ENCODE measurements around the gene FSTL1. TPM values are rescaled to one million over a fixed set of nuclear protein-coding genes. Genes with fewer than 3 reads are reported as not detected.

The FSTL1 gene
- total RNA-seq, 4 donors from 2014 or later: 9.4 to 258 (median 70.7) TPM

DNA sequence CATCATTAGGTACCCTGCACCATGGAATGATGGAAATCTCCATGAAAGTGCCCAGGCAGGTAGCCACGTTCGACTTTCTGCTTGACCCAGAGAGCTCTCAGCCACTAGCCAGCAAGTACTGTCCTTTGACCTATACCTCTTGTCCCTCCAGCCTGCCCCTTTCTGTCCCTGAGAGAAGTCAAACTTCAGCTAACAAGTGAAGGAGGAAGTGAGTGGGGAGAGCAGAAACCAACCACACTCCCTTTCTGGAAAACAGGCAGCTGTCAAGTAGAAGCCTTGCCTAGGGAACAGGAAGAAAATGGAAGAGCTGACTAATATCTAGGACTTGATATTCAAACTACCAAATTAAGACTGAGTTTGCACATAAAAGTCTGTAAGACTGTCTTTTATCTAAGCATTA is 30.3 kb upstream of the FSTL1 start:
- no peak overlapping the region for H3K4me3 ChIP-seq
- H3K9me3 ChIP-seq: no peaks in the 10 kb centered on the region
- no peak overlapping the region for H3K27ac ChIP-seq
- intact Hi-C loops (cut with DNase I): no loop called here
- no peak for DNase-seq
- H3K27me3 ChIP-seq: no peaks in the 10 kb centered on the region
- no peaks in the 10 kb centered on the region for H3K4me1 ChIP-seq
- 81 to 83% methylated on average over 2 of the region's 2 CpGs for WGBS, 2 donors
- no peaks in the 10 kb centered on the region for H3K36me3 ChIP-seq
- TF ChIP-seq CTCF (IDR thresholded peaks at IDR 0.05): no peak
- TF ChIP-seq POLR2A (IDR thresholded peaks at IDR 0.05): no peak

DNA sequence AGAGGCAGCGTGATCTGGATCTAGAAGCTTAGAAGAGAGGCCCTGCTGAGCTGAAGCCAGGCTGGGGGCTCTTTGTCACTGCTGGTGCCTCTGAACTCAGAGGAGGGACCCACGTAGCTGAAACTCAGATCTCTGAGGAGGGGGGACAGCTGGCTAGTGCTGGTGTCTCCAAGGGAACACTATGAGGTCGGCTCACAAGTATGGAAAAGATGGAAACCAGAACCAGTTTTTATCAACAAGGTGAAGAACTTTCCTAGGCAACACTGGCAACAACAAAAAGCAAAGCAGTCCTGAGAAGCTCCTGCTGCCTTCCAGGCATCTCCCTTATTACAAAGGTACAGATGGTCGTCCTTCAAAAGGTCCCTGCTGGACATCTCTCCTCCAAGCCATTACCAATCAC is 27.0 kb upstream of the FSTL1 start:
- no peak for DNase-seq
- H3K9me3 ChIP-seq: no peaks in the 10 kb centered on the region
- no peak overlapping the region for H3K4me3 ChIP-seq
- H3K36me3 ChIP-seq: no peaks in the 10 kb centered on the region
- WGBS, 2 donors: 65 to 67% methylated on average over 4 of the region's 4 CpGs
- H3K27me3 ChIP-seq: no peaks in the 10 kb centered on the region
- intact Hi-C loops (cut with DNase I): no loop called here
- no peaks in the 10 kb centered on the region for H3K4me1 ChIP-seq
- TF ChIP-seq CTCF (IDR thresholded peaks at IDR 0.05) (no peak), POLR2A (IDR thresholded peaks at IDR 0.05) (no peak)
- no peak overlapping the region for H3K27ac ChIP-seq

GRCh38 chr3:120475722-120476377 is 25.1 kb upstream of the FSTL1 start:
- intact Hi-C loops (cut with DNase I): no loop called here
- WGBS, 2 donors: 71 to 80% methylated on average over 3 to 6 of the region's 6 CpGs
- Histone ChIP-seq H3K27ac (no peak overlapping the region), H3K36me3 (no peaks in the 10 kb centered on the region), H3K9me3 (no peaks in the 10 kb centered on the region), H3K4me3 (no peak overlapping the region), H3K27me3 (no peaks in the 10 kb centered on the region), H3K4me1 (peaks cover 0 to 2% (median 0%) of the 10 kb centered on the region in 3 donors)
- DNase-seq: no peak
- TF ChIP-seq CTCF (IDR thresholded peaks at IDR 0.05): no peak

GRCh38 chr3:120473896-120474675 is 23.3 kb upstream of the FSTL1 start:
- Histone ChIP-seq H3K27me3 (no peaks in the 10 kb centered on the region), H3K4me3 (no peak overlapping the region), H3K27ac (no peak overlapping the region), H3K9me3 (no peaks in the 10 kb centered on the region), H3K36me3 (no peaks in the 10 kb centered on the region), H3K4me1 (peaks cover 7 to 12% (median 9%) of the 10 kb centered on the region in 3 donors)
- intact Hi-C loops (cut with DNase I): no loop called here
- WGBS, 2 donors: 89 to 90% methylated on average over 3 of the region's 3 CpGs
- no peak for TF ChIP-seq CTCF (IDR thresholded peaks at IDR 0.05)
- TF ChIP-seq POLR2A (IDR thresholded peaks at IDR 0.05): no peak
- DNase-seq: no peak

DNA sequence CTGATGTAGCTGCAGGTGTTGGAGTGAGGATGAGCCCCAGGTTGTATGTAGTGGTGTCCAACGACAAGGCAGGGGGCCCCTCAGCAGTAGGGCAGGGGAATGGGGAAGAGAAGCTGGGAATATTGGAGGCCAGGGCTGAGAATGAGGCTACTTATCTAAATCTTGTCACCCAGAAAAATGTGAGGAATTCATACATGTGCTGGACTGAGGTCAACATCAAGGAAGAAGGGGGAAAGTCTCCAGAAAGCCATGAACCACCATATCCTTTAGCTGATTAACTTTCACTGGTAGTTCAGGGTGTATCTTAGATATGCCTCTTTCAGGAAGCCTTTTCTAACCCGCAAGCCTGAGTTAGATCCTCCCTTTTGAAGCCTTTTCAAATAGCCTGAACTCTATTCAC is 22.6 kb upstream of the FSTL1 start:
- no peaks in the 10 kb centered on the region for H3K27me3 ChIP-seq
- DNase-seq: no peak
- H3K36me3 ChIP-seq: no peaks in the 10 kb centered on the region
- no peak overlapping the region for H3K4me3 ChIP-seq
- WGBS, 2 donors: 88 to 100% methylated on average over 2 of the region's 2 CpGs
- H3K9me3 ChIP-seq: no peaks in the 10 kb centered on the region
- no peak overlapping the region for H3K27ac ChIP-seq
- intact Hi-C loops (cut with DNase I): no loop called here
- no peak for TF ChIP-seq CTCF (IDR thresholded peaks at IDR 0.05)
- TF ChIP-seq POLR2A (IDR thresholded peaks at IDR 0.05): no peak
- peaks cover 7 to 17% (median 9%) of the 10 kb centered on the region in 3 donors for H3K4me1 ChIP-seq
